CD8-positive, alpha-beta memory T cell (primary cell): ENCODE data around the gene VANGL2. TPM values are rescaled to one million over a fixed set of nuclear protein-coding genes. Genes with fewer than 3 reads are reported as not detected.

Experiments used
- CTCF ChIA-PET: fragments of 350-600 bp; sonication (Branson Sonifier 250); formaldehyde crosslinking; loops from one replicate; lab custom pipeline; 2021; ENCODE audit warnings: antibody characterized with exemption; lab: Charles Lee
- POLR2A ChIA-PET: fragments of 350-600 bp; sonication (Branson Sonifier 250); formaldehyde crosslinking; loops from one replicate; lab custom pipeline; 2021; ENCODE audit warnings: antibody characterized with exemption; lab: Charles Lee
- DNase-seq, 5 donors: peaks; one replicate each; pipeline versions ENCODE4 v3.0.0 to v3.0.0-alpha.2; 2020 to 2022; ENCODE audit warnings: mixed read lengths in 1 of 5
- H3K27ac ChIP-seq: one replicate; pipeline ENCODE4 v1.7.0; 2013; ENCODE audit warnings: low read depth, mild to moderate bottlenecking, low read length, moderate library complexity
- H3K27me3 ChIP-seq: 2 replicates; pipeline ENCODE4 v1.7.0; 2013; ENCODE audit warnings: low read length, mild to moderate bottlenecking; ENCODE audit not compliant: insufficient read depth, poor library complexity, severe bottlenecking
- H3K36me3 ChIP-seq: 2 replicates; pipeline ENCODE4 v1.7.0; 2013; ENCODE audit warnings: mild to moderate bottlenecking, low read length, moderate library complexity; ENCODE audit not compliant: insufficient read depth
- H3K4me1 ChIP-seq: 2 replicates; pipeline ENCODE4 v1.7.0; 2013; ENCODE audit warnings: mild to moderate bottlenecking, low read length, moderate library complexity; ENCODE audit not compliant: insufficient read depth
- H3K4me3 ChIP-seq: 2 replicates; pipeline ENCODE4 v1.7.0; 2013; ENCODE audit warnings: mild to moderate bottlenecking, low read length
- H3K9me3 ChIP-seq: 2 replicates; pipeline ENCODE4 v1.7.0; 2013; ENCODE audit warnings: mild to moderate bottlenecking, low read length
- H3K27ac Mint-ChIP-seq, 8 donors: one replicate each; pipeline ENCODE4 v1.8.0; 2020 to 2021; ENCODE audit warnings: mixed read lengths in 8 of 8, mild to moderate bottlenecking in 6 of 8, inconsistent platforms in 3 of 8, moderate library complexity in 3 of 8
- H3K27me3 Mint-ChIP-seq, 2 donors: one replicate each; pipeline ENCODE4 v1.8.0; 2020 to 2021; ENCODE audit warnings: mixed read lengths in 2 of 2, mild to moderate bottlenecking in 1 of 2, moderate library complexity in 1 of 2
- H3K36me3 Mint-ChIP-seq, 3 donors: one replicate each; pipeline ENCODE4 v1.8.0; 2020 to 2021; ENCODE audit warnings: mixed read lengths in 3 of 3, inconsistent platforms in 1 of 3, mild to moderate bottlenecking in 1 of 3
- H3K4me1 Mint-ChIP-seq, 3 donors: one replicate each; pipeline ENCODE4 v1.8.0; 2020 to 2021; ENCODE audit warnings: mixed read lengths in 3 of 3, inconsistent platforms in 1 of 3, mild to moderate bottlenecking in 1 of 3
- H3K4me3 Mint-ChIP-seq, 7 donors: one replicate each; pipeline ENCODE4 v1.8.0; 2020 to 2021; ENCODE audit warnings: mixed read lengths in 7 of 7, mild to moderate bottlenecking in 6 of 7, moderate library complexity in 4 of 7, inconsistent platforms in 2 of 7
- H3K9me3 Mint-ChIP-seq, 5 donors: one replicate each; pipeline ENCODE4 v1.8.0; 2020 to 2022; ENCODE audit warnings: mixed read lengths in 5 of 5, mild to moderate bottlenecking in 3 of 5, moderate library complexity in 2 of 5, inconsistent platforms in 1 of 5
- polyA plus RNA-seq: library from polyadenylated mRNA; unstranded; fragments of 300-500 nt; fragmentation: Illumina TruSeq; gene quantifications from one replicate; pipeline ENCODE4 v1.2.3, GENCODE V29; 2021
- total RNA-seq, 2 experiments: library from RNA; stranded (reverse); gene quantifications; one replicate each; pipeline ENCODE4 v1.2.3, GENCODE V29; 2021

Gene VANGL2
- total and polyA plus RNA-seq, 3 experiments from 2014 or later = 0.04 to 0.07 TPM; not detected in 1

GRCh38 chr1:160409486-160409885 lies 9.1 kb downstream of the VANGL2 start:
- POLR2A ChIA-PET = no interaction called here

DNA sequence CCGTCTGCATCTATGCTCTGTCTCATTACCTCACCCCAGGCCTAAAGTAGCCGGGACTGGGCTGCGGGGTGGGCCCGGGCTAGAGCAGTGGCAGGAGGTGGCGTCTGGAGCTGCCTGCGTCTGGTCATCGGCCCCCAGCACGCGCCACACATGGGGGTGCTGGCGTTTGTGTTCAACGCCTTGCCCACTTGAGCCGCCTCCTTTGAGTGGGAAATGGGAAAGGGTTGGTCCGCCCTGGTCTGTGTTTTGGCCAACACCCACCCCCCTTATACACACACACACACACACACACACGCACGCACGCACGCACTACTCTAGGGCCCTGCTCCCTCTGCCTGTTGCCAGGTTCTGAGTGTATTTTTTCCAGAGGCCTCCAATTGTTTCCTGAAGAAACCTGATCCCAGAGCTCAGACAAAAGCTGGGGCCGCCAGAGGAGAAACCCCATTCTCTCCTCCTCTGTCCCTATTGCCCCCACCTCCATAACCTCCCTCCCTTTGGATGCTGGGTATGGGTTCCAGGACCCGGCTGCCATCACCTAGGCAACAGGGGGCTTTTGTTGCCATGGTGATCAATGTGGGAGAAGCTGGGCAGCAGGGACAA lies 10.1 kb downstream of the VANGL2 start:
- Histone ChIP-seq H3K27ac (no peak overlapping the region), H3K36me3 (no peaks in the 10 kb centered on the region), H3K27me3 (no peaks in the 10 kb centered on the region), H3K4me3 (no peak overlapping the region), H3K9me3 (no peaks in the 10 kb centered on the region), H3K4me1 (no peaks in the 10 kb centered on the region)
- Mint-ChIP-seq H3K4me3 (no peak overlapping the region), H3K27ac (no peak overlapping the region), H3K4me1 (no peaks in the 10 kb centered on the region), H3K36me3 (no peaks in the 10 kb centered on the region), H3K27me3 (peaks cover 0 to 2% of the 10 kb centered on the region in 2 donors), H3K9me3 (no peaks in the 10 kb centered on the region)
- no peak for DNase-seq
- ChIA-PET CTCF (no interaction called here), POLR2A (no interaction called here)

More at GRCh38 chr1:160409486-160409885, 9.1 kb downstream of the VANGL2 start:
- H3K9me3 ChIP-seq = no peaks in the 10 kb centered on the region
- H3K27me3 ChIP-seq = no peaks in the 10 kb centered on the region
- DNase-seq = no peak
- Mint-ChIP-seq H3K9me3 (no peaks in the 10 kb centered on the region), H3K4me1 (no peaks in the 10 kb centered on the region), H3K36me3 (no peaks in the 10 kb centered on the region), H3K27ac (peak overlapping the region in 2 of 8 donors; percentile 48 to 74), H3K27me3 (peaks cover 0 to 2% of the 10 kb centered on the region in 2 donors), H3K4me3 (no peak overlapping the region)
- no peaks in the 10 kb centered on the region for H3K4me1 ChIP-seq
- no peak overlapping the region for H3K27ac ChIP-seq
- H3K4me3 ChIP-seq = no peak overlapping the region
- CTCF ChIA-PET = no interaction called here
- H3K36me3 ChIP-seq = no peaks in the 10 kb centered on the region

DNA sequence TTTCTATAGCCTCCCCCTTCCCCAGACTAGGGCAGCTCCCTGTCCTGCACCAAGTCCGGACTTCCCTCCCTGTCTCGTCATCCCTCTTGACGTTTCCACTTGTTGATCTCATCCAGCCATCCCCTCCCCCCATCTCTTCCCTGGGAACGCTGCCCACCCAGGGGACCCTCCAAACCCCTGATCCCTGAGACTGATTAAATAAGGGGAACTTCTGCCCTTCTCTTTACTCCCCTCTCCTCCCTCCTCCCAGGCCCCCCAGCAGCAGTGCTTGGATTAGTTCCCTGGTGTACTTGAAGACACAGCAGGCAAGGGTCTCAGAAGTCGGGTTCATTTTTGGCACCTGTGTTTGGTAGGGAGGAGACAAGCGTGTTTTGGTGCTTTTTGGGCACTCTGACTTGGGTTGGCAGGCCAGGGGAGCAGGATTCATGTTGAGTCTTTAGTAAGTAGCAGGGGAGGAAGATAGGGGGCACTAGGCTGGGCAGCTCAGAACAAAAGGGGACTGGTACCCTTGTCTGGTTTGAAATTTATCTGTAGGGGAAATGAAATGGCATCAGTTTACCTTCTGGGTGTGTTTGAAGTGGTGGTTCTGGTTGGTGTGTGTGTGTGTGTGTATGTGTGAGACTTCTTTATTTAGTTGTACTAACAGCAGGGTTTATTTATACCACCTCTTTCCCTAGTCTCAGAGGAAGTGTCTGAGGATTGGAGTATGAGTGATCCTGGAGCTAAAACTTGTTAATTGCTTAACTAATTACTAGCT lies 11.1 kb downstream of the VANGL2 start:
- H3K4me1 Mint-ChIP-seq = no peaks in the 10 kb centered on the region
- POLR2A ChIA-PET = no interaction called here
- Histone ChIP-seq H3K4me1 (no peaks in the 10 kb centered on the region), H3K9me3 (no peaks in the 10 kb centered on the region), H3K36me3 (no peaks in the 10 kb centered on the region), H3K27me3 (no peaks in the 10 kb centered on the region), H3K4me3 (no peak overlapping the region), H3K27ac (no peak overlapping the region)
- no peaks in the 10 kb centered on the region for H3K9me3 Mint-ChIP-seq
- peaks cover 0 to 2% of the 10 kb centered on the region in 2 donors for H3K27me3 Mint-ChIP-seq
- CTCF ChIA-PET = interaction anchor here (1.0 kb wide), 1 partner anchor 133 kb away, joined by 3 read pairs; no protein-coding TSS in a partner anchor
- H3K27ac Mint-ChIP-seq = peak overlapping the region in 1 of 8 donors; percentile 88
- no peak overlapping the region for H3K4me3 Mint-ChIP-seq
- DNase-seq = no peak
- no peaks in the 10 kb centered on the region for H3K36me3 Mint-ChIP-seq

- Histone ChIP-seq H3K4me3 (no peak overlapping the region), H3K4me1 (no peaks in the 10 kb centered on the region), H3K27ac (no peak overlapping the region), H3K9me3 (no peaks in the 10 kb centered on the region), H3K27me3 (no peaks in the 10 kb centered on the region), H3K36me3 (no peaks in the 10 kb centered on the region)
- Mint-ChIP-seq H3K9me3 (no peaks in the 10 kb centered on the region), H3K36me3 (no peaks in the 10 kb centered on the region), H3K4me3 (no peak overlapping the region), H3K4me1 (no peaks in the 10 kb centered on the region), H3K27me3 (peaks cover 0 to 2% of the 10 kb centered on the region in 2 donors), H3K27ac (no peak overlapping the region)
- POLR2A ChIA-PET = no interaction called here
- CTCF ChIA-PET = interaction anchor here (1.0 kb wide), 1 partner anchor 132 kb away, joined by 3 read pairs; no protein-coding TSS in a partner anchor
- DNase-seq = no peak
Measured at GRCh38 chr1:160412028-160412362, 11.6 kb downstream of the VANGL2 start.

- no peak for DNase-seq
- Mint-ChIP-seq H3K27ac (peak overlapping the region in 1 of 8 donors; percentile 24), H3K9me3 (no peaks in the 10 kb centered on the region), H3K4me3 (no peak overlapping the region), H3K27me3 (peaks cover 0 to 2% of the 10 kb centered on the region in 2 donors), H3K36me3 (no peaks in the 10 kb centered on the region), H3K4me1 (no peaks in the 10 kb centered on the region)
- Histone ChIP-seq H3K36me3 (no peaks in the 10 kb centered on the region), H3K27ac (no peak overlapping the region), H3K4me3 (no peak overlapping the region), H3K9me3 (no peaks in the 10 kb centered on the region), H3K4me1 (no peaks in the 10 kb centered on the region), H3K27me3 (no peaks in the 10 kb centered on the region)
- ChIA-PET POLR2A (no interaction called here), CTCF (no interaction called here)
Measured at GRCh38 chr1:160413716-160414115, 13.4 kb downstream of the VANGL2 start.

GRCh38 chr1:160414881-160415280 lies 14.5 kb downstream of the VANGL2 start:
- POLR2A ChIA-PET = no interaction called here
- Mint-ChIP-seq H3K4me3 (no peak overlapping the region), H3K4me1 (no peaks in the 10 kb centered on the region), H3K27me3 (peaks cover 0 to 2% of the 10 kb centered on the region in 2 donors), H3K36me3 (no peaks in the 10 kb centered on the region), H3K27ac (no peak overlapping the region), H3K9me3 (no peaks in the 10 kb centered on the region)
- CTCF ChIA-PET = no interaction called here
- no peak for DNase-seq
- Histone ChIP-seq H3K9me3 (no peaks in the 10 kb centered on the region), H3K4me1 (no peaks in the 10 kb centered on the region), H3K4me3 (no peak overlapping the region), H3K27ac (no peak overlapping the region), H3K36me3 (no peaks in the 10 kb centered on the region), H3K27me3 (no peaks in the 10 kb centered on the region)

- POLR2A ChIA-PET = no interaction called here
- H3K36me3 ChIP-seq = no peaks in the 10 kb centered on the region
- CTCF ChIA-PET = no interaction called here
- no peak overlapping the region for H3K27ac ChIP-seq
- Mint-ChIP-seq H3K4me1 (no peaks in the 10 kb centered on the region), H3K4me3 (no peak overlapping the region), H3K36me3 (no peaks in the 10 kb centered on the region), H3K9me3 (no peaks in the 10 kb centered on the region), H3K27me3 (peaks cover 0 to 5% of the 10 kb centered on the region in 2 donors), H3K27ac (no peak overlapping the region)
- DNase-seq = no peak
- no peak overlapping the region for H3K4me3 ChIP-seq
- no peaks in the 10 kb centered on the region for H3K4me1 ChIP-seq
- H3K27me3 ChIP-seq = no peaks in the 10 kb centered on the region
- no peaks in the 10 kb centered on the region for H3K9me3 ChIP-seq
Measured at GRCh38 chr1:160415696-160416290, 15.4 kb downstream of the VANGL2 start.

DNA sequence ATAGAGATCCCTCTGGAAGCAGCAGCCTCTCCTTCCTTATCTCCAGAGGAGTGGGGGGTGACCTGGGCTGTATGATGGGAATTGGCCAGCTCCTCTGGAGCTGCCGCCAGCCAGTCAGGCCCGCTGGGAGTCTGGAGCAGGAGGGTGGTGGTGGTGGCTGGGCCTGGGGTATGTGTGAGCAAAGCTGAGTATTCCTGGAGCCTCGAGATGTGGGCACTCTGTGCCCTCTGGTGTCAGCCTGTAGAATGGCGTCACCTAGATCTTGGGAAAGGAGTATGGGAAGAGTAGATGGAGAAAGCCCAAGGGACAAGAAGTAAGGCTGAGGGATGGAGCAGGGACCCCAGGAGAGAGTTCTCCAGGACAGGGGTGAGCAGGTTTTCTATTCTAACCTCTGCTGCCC lies 16.0 kb downstream of the VANGL2 start:
- no peaks in the 10 kb centered on the region for H3K36me3 ChIP-seq
- ChIA-PET CTCF (no interaction called here), POLR2A (no interaction called here)
- H3K4me3 ChIP-seq = no peak overlapping the region
- Mint-ChIP-seq H3K27me3 (peaks cover 0 to 4% of the 10 kb centered on the region in 2 donors), H3K36me3 (no peaks in the 10 kb centered on the region), H3K4me1 (no peaks in the 10 kb centered on the region), H3K4me3 (no peak overlapping the region), H3K9me3 (no peaks in the 10 kb centered on the region), H3K27ac (peak overlapping the region in 1 of 8 donors; percentile 75)
- no peaks in the 10 kb centered on the region for H3K4me1 ChIP-seq
- no peak overlapping the region for H3K27ac ChIP-seq
- DNase-seq = no peak
- no peaks in the 10 kb centered on the region for H3K9me3 ChIP-seq
- H3K27me3 ChIP-seq = no peaks in the 10 kb centered on the region
